ENCODE results near the gene SH3BGR.

Gene SH3BGR

DNA sequence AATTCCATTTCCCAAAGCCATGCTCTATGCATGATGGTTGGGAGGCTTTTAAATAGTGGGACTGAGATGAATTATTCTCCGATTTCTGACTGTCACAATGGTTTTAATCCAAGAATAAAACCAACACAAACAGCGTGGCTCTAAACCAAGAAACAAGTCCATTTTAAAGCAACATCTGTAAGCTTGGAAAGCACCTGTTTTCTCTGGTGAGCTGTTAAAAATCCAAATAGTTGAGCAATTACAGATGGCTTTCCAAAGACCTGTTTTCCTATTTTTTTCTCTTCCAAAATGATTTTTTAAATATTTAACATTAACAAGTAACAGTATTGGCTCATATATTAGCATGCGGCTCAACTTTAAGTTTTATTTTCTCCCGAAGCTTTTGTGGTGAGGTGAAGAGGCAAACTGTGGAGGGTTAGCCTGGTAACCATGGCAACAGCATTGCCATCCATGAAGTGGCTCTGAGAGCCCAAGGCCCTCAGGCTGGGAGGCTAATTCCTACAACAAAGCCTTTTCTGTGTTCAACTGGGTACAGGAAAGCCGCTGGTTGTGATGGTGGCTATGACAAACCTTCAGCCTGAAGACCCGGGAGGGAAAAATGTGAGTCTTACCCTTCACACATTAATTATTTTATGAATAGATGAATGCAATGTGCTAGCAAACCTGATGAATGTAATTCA is 104.3 kb downstream of the SH3BGR start:
- peak; percentile 28 for DNase-seq

GRCh38 chr21:39559511-39559910 is 107.7 kb downstream of the SH3BGR start:
- no peak for DNase-seq

- DNase-seq, result no peak
Measured at GRCh38 chr21:39561140-39561539, 109.4 kb downstream of the SH3BGR start.

- DNase-seq, result peak; percentile 67
Measured at GRCh38 chr21:39562791-39563770, 111.3 kb downstream of the SH3BGR start.

DNA sequence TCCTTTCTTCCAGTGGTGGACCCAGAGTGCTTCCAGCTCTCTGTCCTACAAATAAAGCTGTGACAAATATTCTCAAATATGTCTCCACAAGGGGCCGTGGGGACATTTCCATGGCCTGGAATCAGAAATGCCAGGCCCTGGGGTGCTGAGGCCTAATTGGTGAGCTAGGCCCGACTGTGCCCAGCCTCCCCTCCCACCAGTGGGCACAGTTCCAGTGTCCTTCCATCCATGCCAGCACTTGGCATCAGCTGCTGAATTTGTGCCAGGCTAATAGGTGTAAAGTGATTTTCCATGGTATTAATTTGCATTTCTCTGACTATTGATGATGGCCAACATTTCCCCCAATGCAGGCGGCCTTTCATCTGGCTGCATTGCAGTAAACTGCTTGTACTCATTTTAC is 112.4 kb downstream of the SH3BGR start:
- peak; percentile 84 for DNase-seq

Data from NCI-H2029 treated with DMSO at 0.1 percent for 48 hours (cell line).